BJ (cell line): Measurements from ENCODE around the gene GDI1. TPM values are rescaled to one million over a fixed set of nuclear protein-coding genes. Genes with fewer than 3 reads are reported as not detected.
A peak's percentile ranks its signal among the peaks of the same experiment; 100 is the strongest.

Experiments
- CTCF ChIA-PET: fragments of 350-600 bp; formaldehyde crosslinking; extraction: SDS; loops from one replicate; lab custom pipeline; 2021; ENCODE audit warnings: antibody characterized with exemption, inconsistent platforms; lab: Yijun Ruan, JAX
- POLR2A ChIA-PET: fragments of 300-600 bp; sonication (Branson Sonifier 250); formaldehyde crosslinking; extraction: SDS; loops from one replicate; lab custom pipeline; 2021; ENCODE audit warnings: antibody characterized with exemption; lab: Charles Lee
- DNase-seq: peaks from one replicate; pipeline ENCODE4 v3.0.0-alpha.2; 2011; ENCODE audit warnings: low read depth
- H3K27me3 ChIP-seq: 2 replicates; pipeline ENCODE4 v1.6.0; 2011; ENCODE audit warnings: low read length; ENCODE audit not compliant: control insufficient read depth, insufficient read depth
- H3K36me3 ChIP-seq: 2 replicates; pipeline ENCODE4 v1.5.1; 2011; ENCODE audit warnings: low read length; ENCODE audit not compliant: control insufficient read depth, insufficient read depth
- H3K4me3 ChIP-seq: 2 replicates; pipeline ENCODE4 v1.5.1; 2011; ENCODE audit warnings: low read depth, mild to moderate bottlenecking, control low read depth, low read length
- polyA plus RNA-seq: library from polyadenylated mRNA; depleted of rRNA; stranded (reverse); fragments of >200 nt; gene quantifications from 2 replicates; pipeline ENCODE4 v1.2.3, GENCODE V29; 2011
- TF ChIP-seq, protein P1 (sequence below): IDR thresholded peaks from 2 replicates; pipeline ENCODE4 v1.5.1; 2011; ENCODE audit warnings: low read depth, mild to moderate bottlenecking, control low read depth, inconsistent platforms, low read length, moderate library complexity; ENCODE audit not compliant: insufficient read depth

GDI1 gene
- polyA plus RNA-seq, 1 experiment: 216 TPM

- CTCF ChIA-PET: interaction anchor here (1.1 kb wide), 1 partner anchor 15 kb away, joined by 3 read pairs; no protein-coding TSS in a partner anchor
- Histone ChIP-seq H3K4me3 (no peak overlapping the region), H3K27me3 (no peaks in the 10 kb centered on the region), H3K36me3 (peaks cover under 1% of the 10 kb centered on the region; the same call in 1 of the 2 replicates)
- POLR2A ChIA-PET: no interaction called here
- no peak for DNase-seq
- TF ChIP-seq, protein P1, sequence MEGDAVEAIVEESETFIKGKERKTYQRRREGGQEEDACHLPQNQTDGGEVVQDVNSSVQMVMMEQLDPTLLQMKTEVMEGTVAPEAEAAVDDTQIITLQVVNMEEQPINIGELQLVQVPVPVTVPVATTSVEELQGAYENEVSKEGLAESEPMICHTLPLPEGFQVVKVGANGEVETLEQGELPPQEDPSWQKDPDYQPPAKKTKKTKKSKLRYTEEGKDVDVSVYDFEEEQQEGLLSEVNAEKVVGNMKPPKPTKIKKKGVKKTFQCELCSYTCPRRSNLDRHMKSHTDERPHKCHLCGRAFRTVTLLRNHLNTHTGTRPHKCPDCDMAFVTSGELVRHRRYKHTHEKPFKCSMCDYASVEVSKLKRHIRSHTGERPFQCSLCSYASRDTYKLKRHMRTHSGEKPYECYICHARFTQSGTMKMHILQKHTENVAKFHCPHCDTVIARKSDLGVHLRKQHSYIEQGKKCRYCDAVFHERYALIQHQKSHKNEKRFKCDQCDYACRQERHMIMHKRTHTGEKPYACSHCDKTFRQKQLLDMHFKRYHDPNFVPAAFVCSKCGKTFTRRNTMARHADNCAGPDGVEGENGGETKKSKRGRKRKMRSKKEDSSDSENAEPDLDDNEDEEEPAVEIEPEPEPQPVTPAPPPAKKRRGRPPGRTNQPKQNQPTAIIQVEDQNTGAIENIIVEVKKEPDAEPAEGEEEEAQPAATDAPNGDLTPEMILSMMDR: no peak
Observed at GRCh38 chrX:154426916-154427770, 9.8 kb upstream of the GDI1 start.

- ChIA-PET POLR2A (no interaction called here), CTCF (interaction anchor here (0.6 to 0.8 kb wide), 2 partner anchors 17 to 30 kb away, joined by 3 to 6 read pairs; partner anchors contain the start of genes RPL10 and TAFAZZIN)
- DNase-seq: peak; percentile 61
- H3K36me3 ChIP-seq: peaks cover 3% of the 10 kb centered on the region; the same call in 1 of the 2 replicates
- TF ChIP-seq, protein P1: no peak
- no peaks in the 10 kb centered on the region for H3K27me3 ChIP-seq
- peak within 1 kb of the TSS; percentile 66 for H3K4me3 ChIP-seq
Observed at GRCh38 chrX:154428176-154429171, 8.5 kb upstream of the GDI1 start, which contains the start of gene ATP6AP1. ATP6AP1 (plus strand) TSS chrX:154428677; CDS start chrX:154428693, 16 bp downstream.

DNA sequence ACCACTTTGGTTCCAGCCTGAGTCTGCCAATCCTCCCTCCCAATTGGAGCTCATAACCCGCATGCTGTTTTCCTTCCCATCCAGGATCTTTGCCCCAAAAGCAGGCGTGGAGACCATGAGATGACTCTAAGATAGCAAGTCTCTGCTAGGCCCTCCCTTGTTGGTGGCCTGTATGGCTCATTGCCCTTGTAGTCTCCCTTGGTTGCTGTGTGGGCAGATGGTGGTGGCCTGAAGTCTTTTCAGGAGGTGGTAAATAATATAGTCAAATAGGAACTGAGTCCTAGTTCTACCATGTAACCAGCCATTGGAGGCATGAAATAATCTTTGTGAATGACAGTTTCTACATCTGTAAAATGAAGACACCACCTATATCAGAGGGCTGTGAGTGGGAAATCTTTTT, 7.2 kb upstream of the GDI1 start:
- TF ChIP-seq, protein P1: no peak
- ChIA-PET CTCF (interaction anchor here (0.9 kb wide), 1 partner anchor 29 kb away, joined by 5 read pairs; no protein-coding TSS in a partner anchor), POLR2A (no interaction called here)
- no peaks in the 10 kb centered on the region for H3K27me3 ChIP-seq
- peaks cover 9% of the 10 kb centered on the region for H3K36me3 ChIP-seq
- no peak for DNase-seq
- H3K4me3 ChIP-seq: no peak overlapping the region

- TF ChIP-seq, protein P1: no peak
- ChIA-PET POLR2A (no interaction called here), CTCF (no interaction called here)
- DNase-seq: no peak
- Histone ChIP-seq H3K4me3 (no peak overlapping the region), H3K27me3 (no peaks in the 10 kb centered on the region), H3K36me3 (peaks cover 13% of the 10 kb centered on the region)
Observed at GRCh38 chrX:154430479-154430878, 6.5 kb upstream of the GDI1 start.

DNA sequence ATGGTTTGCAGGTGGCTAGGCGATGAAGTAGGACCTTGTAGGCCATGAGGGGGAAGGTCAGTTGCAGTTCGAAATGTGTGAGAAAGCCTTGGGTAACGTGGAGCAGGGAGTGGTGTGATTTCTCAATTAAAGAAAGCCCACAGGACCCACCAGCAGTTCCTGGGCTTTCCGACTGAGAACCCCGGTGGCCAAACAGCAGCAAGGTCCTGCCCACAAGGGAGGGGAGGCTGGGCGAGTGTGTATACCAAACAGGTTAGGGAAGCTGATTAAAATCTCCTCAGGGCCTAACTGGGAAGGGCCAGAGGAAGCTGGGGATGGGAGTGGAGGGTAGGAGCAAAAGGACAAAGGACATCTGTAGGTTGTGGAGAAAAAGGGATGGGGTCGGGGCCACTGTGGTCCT, 6.0 kb upstream of the GDI1 start:
- no peak for DNase-seq
- no peaks in the 10 kb centered on the region for H3K27me3 ChIP-seq
- ChIA-PET POLR2A (no interaction called here), CTCF (no interaction called here)
- peaks cover 14% of the 10 kb centered on the region for H3K36me3 ChIP-seq
- TF ChIP-seq, protein P1: no peak
- H3K4me3 ChIP-seq: no peak overlapping the region
